HK-2 (cell line): ENCODE results near the gene ADH1C.
"Not testable (repeated sequence)": the region's sequence is repeated elsewhere in the genome, so short reads cannot be mapped to it uniquely, and the experiment has no call there.

ENCODE experiments used
- DNase-seq: peaks from one replicate; pipeline ENCODE4 v3.0.0-alpha.2; 2018; ENCODE audit not compliant: unreplicated experiment

ADH1C gene

DNA sequence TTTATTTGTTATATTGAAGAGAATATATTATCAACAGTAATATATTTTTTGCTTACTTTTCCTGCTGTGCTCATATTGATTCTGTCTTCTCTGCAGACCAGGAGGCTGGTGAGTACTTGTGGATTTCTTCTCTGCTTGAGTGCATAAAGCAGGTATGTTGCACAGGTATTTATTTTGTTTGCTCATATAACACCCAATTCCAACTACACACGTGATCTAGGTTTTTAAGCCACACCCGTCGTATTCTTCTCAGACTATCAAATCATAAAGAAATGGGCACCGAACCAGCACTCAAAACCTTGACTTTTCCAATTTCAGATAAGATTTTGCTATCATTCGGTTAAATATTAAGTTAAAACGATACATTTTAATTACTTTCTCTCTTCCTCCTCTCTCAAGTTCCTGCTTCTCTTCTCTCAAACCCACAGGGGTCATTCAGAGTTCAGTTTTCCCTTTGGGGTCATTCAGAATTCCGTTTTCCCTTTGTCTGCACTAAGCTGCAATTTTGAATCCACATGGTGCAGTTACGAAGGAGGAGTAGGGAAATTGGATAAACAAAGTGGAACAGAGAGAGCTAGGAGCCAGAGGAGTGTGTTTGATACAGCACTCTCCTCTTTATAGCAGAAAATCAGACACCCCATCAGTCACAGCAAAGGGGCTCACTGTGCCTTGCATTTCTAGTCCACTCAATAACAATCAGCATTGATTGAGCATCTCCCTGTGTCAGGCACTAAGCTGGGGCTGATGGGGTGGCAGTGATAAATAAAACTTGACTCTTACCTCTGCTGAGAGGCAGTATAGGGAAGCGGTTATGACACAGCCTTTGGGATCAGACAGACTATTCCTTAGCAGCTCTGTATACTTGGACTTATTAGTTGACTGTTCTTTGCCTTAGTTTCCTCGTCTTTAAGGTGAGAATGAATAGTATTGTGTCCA is at the start of gene ADH1C:
Gene ADH1C, minus strand, starts transcription at position 145 of the 936 bp plus-strand sequence. Its CDS starts 71 bp downstream, at position 74.
- no peak for DNase-seq

- DNase-seq: no peak
These were observed 48.3 kb upstream of the ADH1C start for GRCh38 chr4:99400831-99401230.

GRCh38 chr4:99399017-99399416 is 46.5 kb upstream of the ADH1C start:
- DNase-seq: no peak

GRCh38 chr4:99395595-99396364 is 43.2 kb upstream of the ADH1C start:
- no peak for DNase-seq

DNA sequence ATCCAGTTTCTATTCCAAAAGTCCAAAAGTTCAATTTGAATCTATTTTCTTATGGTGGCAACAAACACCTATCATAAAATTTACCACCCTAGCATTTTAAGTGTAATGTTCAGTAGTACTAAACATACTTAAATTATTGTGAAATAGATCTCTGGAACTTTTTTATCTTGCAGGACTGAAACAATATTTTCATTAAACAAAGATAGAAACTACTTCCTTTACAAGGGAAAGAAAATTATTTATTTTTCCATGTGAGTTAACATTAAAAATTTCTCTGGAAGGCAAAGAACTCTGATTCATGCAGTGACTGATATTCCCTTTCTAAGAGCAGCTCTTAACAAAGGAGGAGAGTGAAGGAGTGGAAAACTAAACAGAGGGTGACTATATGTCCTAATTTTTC is 42.4 kb upstream of the ADH1C start:
- no peak for DNase-seq

GRCh38 chr4:99390055-99390454 is 37.5 kb upstream of the ADH1C start:
- no peak for DNase-seq

DNA sequence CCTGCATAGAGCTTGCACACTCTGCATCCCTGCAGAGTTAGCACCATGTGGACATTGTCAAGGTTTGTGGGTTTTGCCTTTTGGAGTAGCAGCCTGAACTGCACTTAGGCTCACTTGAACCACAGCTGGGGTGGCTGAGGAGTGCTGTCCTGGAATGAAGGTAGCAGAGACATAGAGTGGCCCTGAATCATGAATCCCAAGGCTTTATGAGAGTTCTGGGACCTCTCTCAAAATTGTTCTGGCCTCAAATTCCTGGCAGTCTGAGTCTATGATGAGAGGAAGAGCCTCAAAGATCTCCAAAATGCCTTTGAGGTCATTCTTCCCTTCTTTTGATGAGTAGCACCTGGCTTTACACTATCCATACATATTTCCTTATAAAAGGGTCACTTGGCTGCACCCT is 37.1 kb upstream of the ADH1C start:
- DNase-seq: no peak

DNA sequence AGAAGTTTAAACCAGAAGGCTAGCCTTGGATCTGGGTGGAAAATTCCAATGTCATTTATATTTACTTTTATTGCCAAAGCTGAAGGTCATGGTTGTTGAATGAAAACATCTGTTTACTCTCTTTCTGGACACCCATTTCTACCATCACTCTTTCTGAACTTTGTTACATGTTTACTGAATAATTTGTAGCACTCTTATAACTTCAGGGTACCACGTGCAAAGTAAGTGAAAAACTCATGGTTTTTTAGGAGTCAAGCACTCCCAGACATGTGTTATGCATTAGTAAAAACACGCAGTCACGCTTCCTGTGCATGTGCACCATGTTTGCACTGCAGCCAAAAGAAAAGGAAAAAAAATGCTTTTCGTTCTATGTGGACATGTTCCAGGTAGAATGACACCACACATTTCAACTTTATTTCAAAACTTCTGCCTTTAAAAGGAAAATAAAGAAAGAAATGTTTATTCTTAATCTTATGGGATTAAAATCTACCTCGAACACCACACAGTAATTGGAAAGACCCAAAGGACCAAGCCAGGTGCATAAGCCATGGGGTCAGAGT is 31.4 kb upstream of the ADH1C start:
- DNase-seq: no peak

DNA sequence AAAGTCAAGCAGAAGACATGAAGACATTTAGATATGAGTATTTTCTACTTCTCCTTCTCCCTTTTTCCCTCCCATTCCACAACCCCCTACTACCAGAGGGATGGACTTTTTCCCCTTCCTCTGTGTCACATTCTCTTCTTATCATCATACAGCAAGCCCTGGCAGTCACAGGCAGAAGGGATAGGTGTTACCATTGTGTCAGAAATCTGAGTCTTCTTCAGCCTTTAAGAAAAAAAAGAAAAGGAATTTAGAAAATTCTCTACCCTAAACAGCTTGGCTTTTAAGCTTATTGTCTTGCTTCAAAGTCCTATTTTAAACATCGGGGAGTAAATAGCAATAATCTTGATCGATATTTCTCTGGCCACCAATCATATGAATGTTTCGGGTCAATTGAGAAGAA is 30.9 kb upstream of the ADH1C start:
- DNase-seq: no peak

DNA sequence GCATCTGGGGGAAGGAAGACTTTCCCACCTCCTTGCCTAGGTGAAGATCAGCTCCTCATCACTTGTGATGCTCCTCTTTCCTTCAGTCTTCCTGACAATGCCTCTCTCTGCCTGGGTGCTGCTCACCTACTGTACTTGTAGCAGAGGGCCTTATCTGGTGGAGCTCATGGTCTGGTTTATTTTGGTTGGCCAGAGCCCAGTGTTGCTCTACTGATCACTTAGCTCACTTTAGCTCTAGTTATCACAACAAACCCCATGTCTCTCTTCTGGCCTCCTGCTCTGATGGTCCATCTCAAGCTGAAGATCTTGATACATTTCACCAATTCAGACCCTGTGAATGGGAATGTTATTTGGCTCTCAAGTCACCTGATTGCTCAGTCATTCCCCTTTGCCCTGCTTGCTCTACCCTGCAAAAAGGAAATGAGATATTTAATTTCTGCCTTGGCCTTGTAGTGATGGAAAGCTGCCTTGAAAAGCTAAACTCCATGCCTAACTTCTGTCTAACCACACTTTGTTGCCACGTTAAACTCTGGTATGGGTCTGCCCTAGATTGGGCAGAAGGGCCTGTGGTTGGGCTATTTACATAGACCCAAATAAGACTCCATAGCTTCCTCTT is 30.3 kb upstream of the ADH1C start:
- no peak for DNase-seq

- no peak for DNase-seq
These were observed 29.1 kb upstream of the ADH1C start for GRCh38 chr4:99381588-99382175.

GRCh38 chr4:99379571-99379970 is 27.0 kb upstream of the ADH1C start:
- no peak for DNase-seq

DNA sequence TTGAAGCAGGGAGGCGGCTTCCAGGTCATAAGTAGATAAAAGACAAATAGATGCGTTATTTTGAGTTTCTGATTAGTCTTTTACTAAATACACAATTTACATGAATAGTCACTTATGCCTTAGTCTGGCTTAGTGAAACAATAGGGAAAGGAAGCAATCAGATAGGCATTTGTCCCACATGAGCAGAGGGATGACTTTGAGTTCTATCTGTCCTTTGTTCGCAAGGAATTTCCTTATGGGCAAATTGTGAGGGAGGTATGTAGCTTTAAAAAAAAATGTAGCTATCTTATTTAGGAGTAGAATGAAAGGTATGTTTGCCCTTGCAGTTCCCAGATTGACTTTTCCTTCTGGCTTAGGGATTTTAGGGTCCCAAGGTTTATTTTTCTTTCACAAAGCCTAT is 26.3 kb upstream of the ADH1C start:
- no peak for DNase-seq

- DNase-seq: not testable (repeated sequence)
These were observed 24.8 kb upstream of the ADH1C start for GRCh38 chr4:99377341-99377740.

GRCh38 chr4:99372464-99372863 is 19.9 kb upstream of the ADH1C start:
- DNase-seq: not testable (repeated sequence)

DNA sequence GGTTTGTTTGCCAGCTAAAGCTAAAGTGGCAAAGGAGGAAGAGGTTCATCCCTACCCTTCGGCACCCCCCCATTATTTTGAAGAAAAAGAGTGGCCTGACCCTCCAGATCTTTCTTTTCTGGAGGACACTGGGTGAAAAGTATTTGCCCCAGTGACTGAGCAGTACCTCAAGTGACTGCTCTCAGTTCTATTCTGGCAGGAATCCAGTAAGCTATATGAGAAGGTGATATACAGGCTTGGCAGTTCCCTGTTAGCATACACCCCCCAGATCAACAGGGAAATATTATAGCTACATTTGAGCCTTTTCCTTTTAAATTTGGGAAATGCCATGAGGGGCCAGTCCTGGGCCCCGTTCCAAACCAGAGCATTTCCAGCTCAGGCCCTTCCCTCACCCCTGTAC is 15.3 kb upstream of the ADH1C start:
- DNase-seq: not testable (repeated sequence)

DNA sequence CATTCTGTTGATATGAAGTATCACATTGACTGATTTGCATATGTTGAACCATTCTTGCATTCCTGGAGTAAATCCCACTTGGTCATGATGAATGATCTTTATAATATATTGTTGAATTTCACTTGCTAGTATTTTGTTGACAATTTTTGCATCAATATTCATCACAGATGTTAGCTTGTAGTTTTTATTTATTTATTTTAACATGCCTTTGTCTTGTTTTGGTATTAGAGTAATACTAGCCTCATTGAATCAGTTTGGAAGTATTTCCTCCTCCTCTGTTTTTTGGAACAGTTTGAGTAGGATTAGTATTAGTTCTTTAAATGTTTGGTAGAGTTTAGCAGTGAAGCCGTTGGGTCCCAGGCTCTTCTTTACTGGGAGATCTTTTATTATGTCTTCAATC is 13.9 kb upstream of the ADH1C start:
- no peak for DNase-seq

DNA sequence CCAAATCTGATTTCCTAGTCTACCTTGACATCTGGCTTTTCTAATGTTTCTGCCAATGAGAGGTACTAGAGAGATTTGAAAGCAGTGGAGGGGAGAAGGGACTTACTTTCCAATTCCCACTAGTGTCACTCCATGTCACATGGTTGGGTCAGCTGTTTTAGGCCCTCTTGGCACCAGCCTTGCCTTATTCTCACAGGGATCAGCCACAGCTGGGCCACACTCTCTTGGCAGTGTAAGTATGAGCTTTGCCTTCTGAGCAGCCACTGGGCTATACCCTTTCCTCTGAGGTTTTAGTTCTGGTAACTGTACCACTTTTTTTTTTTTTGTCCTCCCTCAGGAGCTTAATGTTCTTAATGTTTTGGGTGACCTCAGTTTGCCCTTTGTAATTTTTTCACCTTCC is 10.2 kb upstream of the ADH1C start:
- DNase-seq: no peak

GRCh38 chr4:99361899-99362275 is 9.3 kb upstream of the ADH1C start:
- no peak for DNase-seq

GRCh38 chr4:99361268-99361898 is 8.8 kb upstream of the ADH1C start:
- DNase-seq: no peak

- no peak for DNase-seq
These were observed 7.1 kb upstream of the ADH1C start for GRCh38 chr4:99359480-99360204.
